K562 (cell line): Measurements from ENCODE around the gene CEND1. TPM values are rescaled to one million over a fixed set of nuclear protein-coding genes. Genes with fewer than 3 reads are reported as not detected.
A peak's percentile ranks its signal among the peaks of the same experiment; 100 is the strongest.

Experiments used
- ATAC-seq: fragments of 200-7000 bp; cut with Tn5 transposase; 3 replicates; pipeline ENCODE4 v1.9.1; 2020; ENCODE audit warnings: moderate library complexity
- BruUV-seq: library from RNA; stranded (reverse); fragments of 400-500 nt; replicated peaks from 2 replicates; lab custom pipeline; 2021; lab: Mats Ljungman, UMichigan
- CTCF ChIA-PET: fragments of 300-600 bp; formaldehyde crosslinking; extraction: SDS; loops from one replicate; lab custom pipeline; 2021; ENCODE audit warnings: low intra/inter-chr PET ratio; lab: Yijun Ruan, JAX
- POLR2A ChIA-PET: fragments of 300-600, 350-650 bp; sonication (Branson Sonifier 250); formaldehyde crosslinking; extraction: SDS; loops from one replicate; lab custom pipeline; 2021; ENCODE audit warnings: antibody characterized with exemption, inconsistent platforms; lab: Yijun Ruan, JAX
- DNase-seq, 4 experiments: peaks; one replicate each; pipeline versions ENCODE4 v3.0.0 to v3.0.0-alpha.2; 2011 to 2018; ENCODE audit warnings: low spot score in 3 of 4, mixed read lengths in 3 of 4; ENCODE audit errors: extremely low read depth in 1 of 4
- FAIRE-seq: peaks from 2 replicates; lab custom pipeline; 2011; peaks lifted over from hg19 to GRCh38; lab: Jason Lieb, UNC
- H2AFZ ChIP-seq: 2 replicates; pipeline ENCODE4 v1.6.0; 2011; ENCODE audit warnings: low read depth, low read length, control low read depth, inconsistent platforms
- H3K27ac ChIP-seq: fragments of 200-600 bp; 3 replicates; pipeline ENCODE4 v1.8.0; 2011; ENCODE audit warnings: low read depth, mild to moderate bottlenecking, control low read depth, inconsistent platforms, low read length, moderate library complexity, mixed read lengths; ENCODE audit errors: extremely low read depth
- H3K27me3 ChIP-seq, 2 experiments: fragments of 300-600 bp in 1 of 2; 2 replicates in 1 of 2; 3 replicates in 1 of 2; pipeline versions ENCODE4 v1.6.0 to v1.8.0; 2011; ENCODE audit warnings: inconsistent platforms in 2 of 2, low read length in 2 of 2, mild to moderate bottlenecking in 1 of 2, mixed read lengths in 1 of 2, moderate library complexity in 1 of 2; ENCODE audit not compliant: control insufficient read depth in 2 of 2, insufficient read depth in 2 of 2
- H3K36me3 ChIP-seq: fragments of 300-600 bp; 3 replicates; pipeline ENCODE4 v1.8.0; 2011; ENCODE audit warnings: mild to moderate bottlenecking, low read length, inconsistent platforms; ENCODE audit not compliant: control insufficient read depth, insufficient read depth
- H3K4me1 ChIP-seq, 2 experiments: fragments of 200-600 bp in 1 of 2; replicated peaks in 1 of 2; 2 replicates in 1 of 2; 3 replicates in 1 of 2; pipeline versions ENCODE4 v1.5.1 to v1.8.0; 2011; ENCODE audit warnings: inconsistent platforms in 2 of 2, low read length in 2 of 2, mild to moderate bottlenecking in 1 of 2, mixed read lengths in 1 of 2, moderate library complexity in 1 of 2; ENCODE audit not compliant: control insufficient read depth in 2 of 2, insufficient read depth in 2 of 2
- H3K4me2 ChIP-seq: 2 replicates; pipeline ENCODE4 v1.6.1; 2011; ENCODE audit warnings: low read length, control low read depth, inconsistent platforms, mixed read lengths; ENCODE audit not compliant: insufficient read depth
- H3K4me3 ChIP-seq: fragments of 200-600 bp; sonication (generic), shearing (Covaris generic); 2 replicates; pipeline ENCODE4 v1.5.1; 2016; ENCODE audit warnings: control low read depth, inconsistent platforms
- H3K79me2 ChIP-seq: fragments of 200-600 bp; 3 replicates; pipeline ENCODE4 v1.8.0; 2011; ENCODE audit warnings: low read length, inconsistent platforms; ENCODE audit not compliant: control insufficient read depth, insufficient read depth
- H3K9ac ChIP-seq, 2 experiments: 2 replicates each; pipeline versions ENCODE4 v1.6.0 to v1.6.1; 2011; ENCODE audit warnings: low read depth in 2 of 2, low read length in 2 of 2, control low read depth in 1 of 2, inconsistent platforms in 1 of 2, mild to moderate bottlenecking in 1 of 2, mixed read lengths in 1 of 2; ENCODE audit not compliant: insufficient read depth in 1 of 2
- H3K9me1 ChIP-seq: one replicate; pipeline ENCODE4 v1.6.0; 2011; ENCODE audit warnings: inconsistent platforms, mild to moderate bottlenecking, low read length, moderate library complexity; ENCODE audit not compliant: control insufficient read depth, insufficient read depth
- H3K9me3 ChIP-seq: replicated peaks from 2 replicates; pipeline ENCODE4 v1.5.1; 2011; ENCODE audit warnings: low read depth, low read length, inconsistent platforms; ENCODE audit not compliant: control insufficient read depth, insufficient read depth
- H4K20me1 ChIP-seq: replicated peaks from 2 replicates; pipeline ENCODE4 v1.6.1; 2011; ENCODE audit warnings: low read length, inconsistent platforms, mixed read lengths; ENCODE audit not compliant: control insufficient read depth, insufficient read depth
- ESRRA ChIP-seq: fragments of 450-650 bp; IDR thresholded peaks from 2 replicates; pipeline ENCODE4 v1.6.1; 2014; ENCODE audit warnings: low read depth, mild to moderate bottlenecking, moderate library complexity, borderline replicate concordance
- GABPB1 ChIP-seq: sonication (generic); formaldehyde crosslinking; IDR thresholded peaks from 2 replicates; pipeline ENCODE4 v1.8.0; 2022; ENCODE audit warnings: mild to moderate bottlenecking, missing genetic modification reagents
- HDAC2 ChIP-seq: fragments of 450-650 bp; IDR thresholded peaks from 2 replicates; pipeline ENCODE4 v1.6.1; 2016; ENCODE audit warnings: mild to moderate bottlenecking
- KLF13 ChIP-seq: fragments of 450-650 bp; IDR thresholded peaks from 2 replicates; pipeline ENCODE4 v1.6.1; 2016; ENCODE audit warnings: missing genetic modification characterization, low read depth, mild to moderate bottlenecking, missing compliant biosample characterization, moderate library complexity, borderline replicate concordance
- MTA1 ChIP-seq: fragments of 450-650 bp; IDR thresholded peaks from 2 replicates; pipeline ENCODE4 v1.6.1; 2017; ENCODE audit warnings: borderline replicate concordance
- TAF15 ChIP-seq: fragments of 200-400 bp; formaldehyde crosslinking; IDR thresholded peaks from 2 replicates; pipeline ENCODE4 v1.6.1; 2017; ENCODE audit warnings: mild to moderate bottlenecking, low read depth, low read length, moderate library complexity
- ZNF197 ChIP-seq: fragments of 200-800 bp; sonication (Bioruptor generic); IDR thresholded peaks from 2 replicates; pipeline ENCODE4 v1.6.1; 2016; ENCODE audit warnings: low read depth, missing genetic modification characterization, missing compliant biosample characterization
- ZNF75A ChIP-seq: fragments of 450-650 bp; formaldehyde crosslinking; IDR thresholded peaks from 2 replicates; pipeline ENCODE4 v1.4.0; 2020; ENCODE audit warnings: mild to moderate bottlenecking
- WGBS: fragments of 100-300 bp; shearing (Covaris generic); methylation state at CpG from one replicate; pipeline ENCODE4 v1.1.6; 2016; ENCODE audit warnings: low coverage, mixed read lengths; ENCODE audit not compliant: insufficient coverage; ENCODE audit errors: missing lambda C conversion rate; 5-methylcytosine and 5-hydroxymethylcytosine counted together
- in situ Hi-C: fragments of 300-500 bp; cut with MboI; formaldehyde crosslinking; loops from 4 replicates; pipeline ENCODE4 v1.15.0; 2018; ENCODE audit warnings: inconsistent platforms, mixed read lengths
- intact Hi-C: fragments of 100-400 bp; cut with micrococcal nuclease; formaldehyde crosslinking; loops from 2 replicates; pipeline ENCODE4 v1.14.2; 2022
- polyA plus RNA-seq, 8 experiments: library from polyadenylated mRNA; depleted of rRNA in 4 of 8; stranded (reverse) in 5 of 8; unstranded in 3 of 8; fragments of >200 nt; fragmentation: Nextera tagmentation in 2 of 8; fragmentation: Illumina TruSeq in 1 of 8; extraction: Ambion mirVana in 2 of 8; extraction: Trizol in 1 of 8; gene quantifications; 2 replicates each; pipeline versions ENCODE4 v1.2.1 to v1.2.3, GENCODE V29; 2011 to 2014; ENCODE audit warnings: inconsistent platforms in 1 of 8, missing spikeins in 1 of 8
- total RNA-seq, 7 experiments: library from RNA; depleted of rRNA in 6 of 7; stranded (reverse); fragments of >200 nt in 6 of 7; fragmentation: Illumina TruSeq in 2 of 7; extraction: Trizol in 2 of 7; gene quantifications; 2 replicates each; pipeline versions ENCODE4 v1.2.1 to v1.2.3, GENCODE V29; 2011 to 2021; ENCODE audit warnings: low replicate concordance in 1 of 7
- TF ChIP-seq, protein P1 (sequence below): sonication (generic); formaldehyde crosslinking; IDR thresholded peaks from 2 replicates; pipeline ENCODE4 v1.8.1; 2023; ENCODE audit warnings: mild to moderate bottlenecking, missing genetic modification reagents
- TF ChIP-seq, protein P2 (sequence below): sonication (generic); formaldehyde crosslinking; IDR thresholded peaks from 2 replicates; pipeline ENCODE4 v1.8.1; 2022; ENCODE audit warnings: missing genetic modification reagents
- TF ChIP-seq, protein P3 (sequence below): sonication (generic); formaldehyde crosslinking; IDR thresholded peaks from 2 replicates; pipeline ENCODE4 v1.8.0; 2022; ENCODE audit warnings: mild to moderate bottlenecking, missing genetic modification reagents, borderline replicate concordance
- TF ChIP-seq, protein P4 (sequence below): sonication (generic); formaldehyde crosslinking; IDR thresholded peaks from 2 replicates; pipeline ENCODE4 v1.8.1; 2023; ENCODE audit warnings: mild to moderate bottlenecking, missing genetic modification reagents

Gene CEND1
- total and polyA plus RNA-seq, 9 of the 15 experiments (the other 6 are each of a cell fraction or from before 2014, with no cell fraction given), result 0.13 to 0.18 (median 0.16) TPM; not detected in 6

DNA sequence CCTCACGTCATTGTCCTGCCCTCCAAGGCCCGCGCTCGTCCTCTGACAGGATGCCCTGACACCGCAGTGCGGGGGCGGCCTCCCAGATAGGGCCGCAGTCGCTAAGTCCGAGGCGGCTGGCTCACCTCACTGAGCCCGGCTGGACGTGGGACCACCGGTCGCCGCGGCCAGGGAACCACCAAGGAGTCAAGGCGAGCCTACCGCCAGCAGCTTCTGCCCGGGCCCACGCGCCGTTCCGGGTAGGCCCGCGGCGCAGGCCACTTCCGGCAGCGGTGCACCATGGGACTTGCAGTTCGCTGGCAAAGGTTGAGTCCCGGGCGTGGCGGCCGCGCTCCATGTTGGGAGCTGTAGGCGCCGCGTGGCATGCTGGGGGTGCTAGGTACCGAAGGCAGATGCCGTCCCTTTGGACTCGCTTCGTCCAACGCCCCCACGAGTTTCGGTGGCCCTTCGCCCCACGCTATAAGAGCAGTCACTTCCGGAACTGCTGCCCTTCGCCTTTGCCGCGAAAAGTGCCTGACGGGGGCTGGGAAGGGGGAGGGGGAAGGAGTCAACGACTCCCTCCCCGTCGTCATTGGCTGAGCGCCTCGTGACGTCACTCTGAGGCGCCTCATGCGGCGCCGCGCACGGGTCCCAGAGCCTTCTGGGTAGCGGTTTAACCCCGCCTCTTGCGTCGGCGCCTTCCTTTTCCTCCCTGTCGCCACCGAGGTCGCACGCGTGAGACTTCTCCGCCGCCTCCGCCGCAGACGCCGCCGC, 19.6 kb upstream of the CEND1 start, which contains the start of gene RPLP2:
TSS of gene RPLP2 (plus strand) at position 681 of the 753 bp plus-strand sequence. CDS start 268 bp downstream, outside the sequence.
- Histone ChIP-seq H3K9me1 (no peaks in the 10 kb centered on the region), H4K20me1 (peaks cover 24% of the 10 kb centered on the region), H3K4me3 (peak within 1 kb of the TSS; percentile 99), H3K4me1 (peaks cover 22 to 63% of the 10 kb centered on the region in 2 experiments; a peak in 4 of 5 replicates), H3K79me2 (peaks cover 75% of the 10 kb centered on the region), H3K9ac (peak within 1 kb of the TSS; percentile 94 to 98), H3K36me3 (peaks cover 41% of the 10 kb centered on the region), H3K27me3 (no peaks in the 10 kb centered on the region), H3K9me3 (no peaks in the 10 kb centered on the region), H2AFZ (peak within 1 kb of the TSS; percentile 98), H3K4me2 (peak within 1 kb of the TSS; percentile 100), H3K27ac (peak within 1 kb of the TSS; percentile 98)
- in situ Hi-C loops (no loop called here), intact Hi-C loops (loop anchor here (2.0 kb wide), 1 partner anchor 33 kb away; the partner anchor contains the start of genes POLR2L and TSPAN4)
- WGBS, result under 1% methylated on average over 49 of the region's 81 CpGs
- ATAC-seq, result peak; percentile 83
- CTCF ChIA-PET, result no interaction called here
- POLR2A ChIA-PET, result interaction anchor here (0.6 to 4.3 kb wide), 17 partner anchors 9 to 1975 kb away, joined by 3 to 26 read pairs (median 5); partner anchors contain the start of genes PNPLA2, POLR2L and TSPAN4
- DNase-seq, result peak; percentile 84 to 99 (median 90)
- BruUV-seq, result no TSS peak
- peak; percentile 89 for FAIRE-seq
- TF ChIP-seq HDAC2 (peak; percentile 63), ESRRA (peak; percentile 93), TAF15 (no peak), ZNF75A (no peak), KLF13 (tag) (no peak), GABPB1 (CRISPR knock-in tag) (peak; percentile 100), ZNF197 (CRISPR knock-in tag) (peak; percentile 72; the same call in 1 of the 2 replicates), MTA1 (peak; percentile 99)
- TF ChIP-seq, protein P1, sequence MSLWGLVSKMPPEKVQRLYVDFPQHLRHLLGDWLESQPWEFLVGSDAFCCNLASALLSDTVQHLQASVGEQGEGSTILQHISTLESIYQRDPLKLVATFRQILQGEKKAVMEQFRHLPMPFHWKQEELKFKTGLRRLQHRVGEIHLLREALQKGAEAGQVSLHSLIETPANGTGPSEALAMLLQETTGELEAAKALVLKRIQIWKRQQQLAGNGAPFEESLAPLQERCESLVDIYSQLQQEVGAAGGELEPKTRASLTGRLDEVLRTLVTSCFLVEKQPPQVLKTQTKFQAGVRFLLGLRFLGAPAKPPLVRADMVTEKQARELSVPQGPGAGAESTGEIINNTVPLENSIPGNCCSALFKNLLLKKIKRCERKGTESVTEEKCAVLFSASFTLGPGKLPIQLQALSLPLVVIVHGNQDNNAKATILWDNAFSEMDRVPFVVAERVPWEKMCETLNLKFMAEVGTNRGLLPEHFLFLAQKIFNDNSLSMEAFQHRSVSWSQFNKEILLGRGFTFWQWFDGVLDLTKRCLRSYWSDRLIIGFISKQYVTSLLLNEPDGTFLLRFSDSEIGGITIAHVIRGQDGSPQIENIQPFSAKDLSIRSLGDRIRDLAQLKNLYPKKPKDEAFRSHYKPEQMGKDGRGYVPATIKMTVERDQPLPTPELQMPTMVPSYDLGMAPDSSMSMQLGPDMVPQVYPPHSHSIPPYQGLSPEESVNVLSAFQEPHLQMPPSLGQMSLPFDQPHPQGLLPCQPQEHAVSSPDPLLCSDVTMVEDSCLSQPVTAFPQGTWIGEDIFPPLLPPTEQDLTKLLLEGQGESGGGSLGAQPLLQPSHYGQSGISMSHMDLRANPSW, result peak; percentile 12; the same call in 1 of the 2 replicates
- TF ChIP-seq, protein P2, sequence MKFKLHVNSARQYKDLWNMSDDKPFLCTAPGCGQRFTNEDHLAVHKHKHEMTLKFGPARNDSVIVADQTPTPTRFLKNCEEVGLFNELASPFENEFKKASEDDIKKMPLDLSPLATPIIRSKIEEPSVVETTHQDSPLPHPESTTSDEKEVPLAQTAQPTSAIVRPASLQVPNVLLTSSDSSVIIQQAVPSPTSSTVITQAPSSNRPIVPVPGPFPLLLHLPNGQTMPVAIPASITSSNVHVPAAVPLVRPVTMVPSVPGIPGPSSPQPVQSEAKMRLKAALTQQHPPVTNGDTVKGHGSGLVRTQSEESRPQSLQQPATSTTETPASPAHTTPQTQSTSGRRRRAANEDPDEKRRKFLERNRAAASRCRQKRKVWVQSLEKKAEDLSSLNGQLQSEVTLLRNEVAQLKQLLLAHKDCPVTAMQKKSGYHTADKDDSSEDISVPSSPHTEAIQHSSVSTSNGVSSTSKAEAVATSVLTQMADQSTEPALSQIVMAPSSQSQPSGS (CRISPR knock-in tag), result peak; percentile 18; the same call in 1 of the 2 replicates
- TF ChIP-seq, protein P3, sequence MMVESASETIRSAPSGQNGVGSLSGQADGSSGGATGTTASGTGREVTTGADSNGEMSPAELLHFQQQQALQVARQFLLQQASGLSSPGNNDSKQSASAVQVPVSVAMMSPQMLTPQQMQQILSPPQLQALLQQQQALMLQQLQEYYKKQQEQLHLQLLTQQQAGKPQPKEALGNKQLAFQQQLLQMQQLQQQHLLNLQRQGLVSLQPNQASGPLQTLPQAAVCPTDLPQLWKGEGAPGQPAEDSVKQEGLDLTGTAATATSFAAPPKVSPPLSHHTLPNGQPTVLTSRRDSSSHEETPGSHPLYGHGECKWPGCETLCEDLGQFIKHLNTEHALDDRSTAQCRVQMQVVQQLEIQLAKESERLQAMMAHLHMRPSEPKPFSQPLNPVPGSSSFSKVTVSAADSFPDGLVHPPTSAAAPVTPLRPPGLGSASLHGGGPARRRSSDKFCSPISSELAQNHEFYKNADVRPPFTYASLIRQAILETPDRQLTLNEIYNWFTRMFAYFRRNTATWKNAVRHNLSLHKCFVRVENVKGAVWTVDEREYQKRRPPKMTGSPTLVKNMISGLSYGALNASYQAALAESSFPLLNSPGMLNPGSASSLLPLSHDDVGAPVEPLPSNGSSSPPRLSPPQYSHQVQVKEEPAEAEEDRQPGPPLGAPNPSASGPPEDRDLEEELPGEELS, result peak; percentile 87
- TF ChIP-seq, protein P4, sequence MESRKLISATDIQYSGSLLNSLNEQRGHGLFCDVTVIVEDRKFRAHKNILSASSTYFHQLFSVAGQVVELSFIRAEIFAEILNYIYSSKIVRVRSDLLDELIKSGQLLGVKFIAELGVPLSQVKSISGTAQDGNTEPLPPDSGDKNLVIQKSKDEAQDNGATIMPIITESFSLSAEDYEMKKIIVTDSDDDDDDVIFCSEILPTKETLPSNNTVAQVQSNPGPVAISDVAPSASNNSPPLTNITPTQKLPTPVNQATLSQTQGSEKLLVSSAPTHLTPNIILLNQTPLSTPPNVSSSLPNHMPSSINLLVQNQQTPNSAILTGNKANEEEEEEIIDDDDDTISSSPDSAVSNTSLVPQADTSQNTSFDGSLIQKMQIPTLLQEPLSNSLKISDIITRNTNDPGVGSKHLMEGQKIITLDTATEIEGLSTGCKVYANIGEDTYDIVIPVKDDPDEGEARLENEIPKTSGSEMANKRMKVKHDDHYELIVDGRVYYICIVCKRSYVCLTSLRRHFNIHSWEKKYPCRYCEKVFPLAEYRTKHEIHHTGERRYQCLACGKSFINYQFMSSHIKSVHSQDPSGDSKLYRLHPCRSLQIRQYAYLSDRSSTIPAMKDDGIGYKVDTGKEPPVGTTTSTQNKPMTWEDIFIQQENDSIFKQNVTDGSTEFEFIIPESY (CRISPR knock-in tag), result peak; percentile 83
